Stimulated activated CD4-positive, alpha-beta T cell treated with anti-CD3 and anti-CD28 coated beads, Interleukin-2, amount 100 ng/mL, for 4 hours (primary cell): ENCODE measurements around the gene HSP90AA1.

Source experiments
- DNase-seq: peaks from one replicate; pipeline ENCODE4 v3.0.0-alpha.2; 2020; ENCODE audit warnings: low read depth

Gene HSP90AA1

GRCh38 chr14:102040153-102040552, 46.7 kb downstream of the HSP90AA1 start:
- DNase-seq = no peak

DNA sequence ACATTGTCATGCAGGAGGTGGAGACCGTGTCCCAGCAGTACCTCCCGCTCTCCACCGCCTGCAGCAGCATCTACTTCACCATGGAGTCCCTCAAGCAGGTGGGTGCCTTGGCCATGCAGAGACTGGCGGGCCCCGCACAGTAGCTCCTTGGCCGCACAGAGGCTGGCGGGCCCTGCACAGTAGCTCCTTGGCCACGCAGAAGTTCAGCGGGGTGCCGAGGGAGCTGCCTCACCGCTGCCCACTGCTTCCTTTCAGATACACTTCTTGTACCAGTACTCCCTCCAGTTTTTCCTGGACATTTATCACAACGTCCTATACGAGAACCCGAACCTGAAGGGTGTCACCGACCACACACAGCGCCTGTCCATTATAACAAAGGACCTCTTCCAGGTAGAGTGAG, 47.7 kb downstream of the HSP90AA1 start:
- DNase-seq = no peak

- DNase-seq = no peak
These were observed 49.2 kb downstream of the HSP90AA1 start for GRCh38 chr14:102037686-102038085.

DNA sequence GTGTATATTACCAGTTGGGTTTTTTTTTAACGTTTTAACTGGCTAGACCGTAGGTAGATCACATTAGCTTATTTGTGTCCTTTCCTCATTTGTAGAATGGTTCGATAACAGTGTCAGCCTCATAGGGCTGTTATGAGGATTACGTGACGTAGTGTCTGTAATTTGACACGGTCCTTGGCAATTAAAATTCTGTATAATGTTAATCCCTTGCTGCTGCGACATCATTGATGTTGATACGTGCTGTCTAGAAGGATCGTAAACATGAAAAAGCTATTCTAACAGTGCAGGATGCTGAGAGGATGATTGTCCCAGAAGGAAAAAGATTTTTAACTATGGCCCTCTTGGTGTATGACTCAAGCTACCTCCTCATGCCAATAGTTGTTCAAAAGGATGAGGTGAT, 50.9 kb downstream of the HSP90AA1 start:
- no peak for DNase-seq

- no peak for DNase-seq
These were observed 52.5 kb downstream of the HSP90AA1 start for GRCh38 chr14:102034301-102034700.

- no peak for DNase-seq
These were observed 53.6 kb downstream of the HSP90AA1 start for GRCh38 chr14:102033241-102033640.
